H1 (cell line): Measurements from ENCODE around the gene INPP5K. TPM values are rescaled to one million over a fixed set of nuclear protein-coding genes. Genes with fewer than 3 reads are reported as not detected.

Experiments
- CTCF ChIA-PET: fragments of 300-600 bp; sonication (Branson Sonifier 250); formaldehyde crosslinking; loops from one replicate; lab custom pipeline; 2021; ENCODE audit not compliant: partially characterized antibody; lab: Charles Lee
- POLR2A ChIA-PET: fragments of 300-600 bp; sonication (Branson Sonifier 250); formaldehyde crosslinking; loops from one replicate; lab custom pipeline; 2021; ENCODE audit warnings: inconsistent platforms; ENCODE audit not compliant: partially characterized antibody; lab: Charles Lee
- DNase-seq, 2 experiments: peaks; one replicate each; pipeline versions ENCODE4 v3.0.0 to v3.0.0-alpha.2; 2010 to 2022; ENCODE audit warnings: low spot score in 2 of 2, low read depth in 1 of 2, mixed read lengths in 1 of 2
- FAIRE-seq: peaks from 2 replicates; lab custom pipeline; 2011; peaks lifted over from hg19 to GRCh38; lab: Jason Lieb, UNC
- H2AFZ ChIP-seq: 2 replicates; pipeline ENCODE4 v1.8.1; 2012; ENCODE audit warnings: low read length, inconsistent platforms
- H2AK5ac ChIP-seq: 2 replicates; pipeline ENCODE4 v1.6.1; 2013; ENCODE audit warnings: low read depth, low read length
- H2BK120ac ChIP-seq: replicated peaks from 2 replicates; pipeline ENCODE3; 2013; ENCODE audit warnings: low read depth, low read length, inconsistent platforms
- H2BK12ac ChIP-seq: 2 replicates; pipeline ENCODE4 v1.6.1; 2013; ENCODE audit warnings: low read depth, low read length
- H2BK15ac ChIP-seq: 2 replicates; pipeline ENCODE4 v1.6.1; 2013; ENCODE audit warnings: low read length
- H2BK20ac ChIP-seq: 2 replicates; pipeline ENCODE4 v1.6.1; 2013; ENCODE audit warnings: low read length
- H2BK5ac ChIP-seq: 2 replicates; pipeline ENCODE4 v1.6.1; 2013; ENCODE audit warnings: low read depth, low read length
- H3K14ac ChIP-seq: 2 replicates; pipeline ENCODE4 v1.6.1; 2013; ENCODE audit warnings: inconsistent platforms; ENCODE audit not compliant: insufficient read length
- H3K18ac ChIP-seq: 2 replicates; pipeline ENCODE4 v1.6.1; 2013; ENCODE audit warnings: low read length; ENCODE audit errors: extremely low read depth
- H3K23ac ChIP-seq: 2 replicates; pipeline ENCODE4 v1.6.1; 2013; ENCODE audit warnings: inconsistent platforms; ENCODE audit not compliant: insufficient read length
- H3K23me2 ChIP-seq: 2 replicates; pipeline ENCODE4 v1.6.1; 2013; ENCODE audit warnings: low read depth, low read length
- H3K27ac ChIP-seq: 2 replicates; pipeline ENCODE4 v1.6.1; 2011; ENCODE audit warnings: low read depth, low read length, inconsistent platforms
- H3K27me3 ChIP-seq, 4 experiments: replicated peaks in 1 of 4; 1 replicate in 1 of 4; 2 replicates in 3 of 4; pipeline versions ENCODE4 v1.6.1 to v1.8.1; 2011 to 2013; ENCODE audit warnings: low read length in 3 of 4, mild to moderate bottlenecking in 3 of 4, inconsistent platforms in 2 of 4, mixed read lengths in 2 of 4, moderate library complexity in 1 of 4; ENCODE audit not compliant: control insufficient read depth in 3 of 4, insufficient read depth in 3 of 4; ENCODE audit errors: extremely low read depth in 1 of 4
- H3K36me3 ChIP-seq, 4 experiments: 2 replicates each; pipeline versions ENCODE4 v1.6.1 to v1.8.1; 2011 to 2013; ENCODE audit warnings: mild to moderate bottlenecking in 4 of 4, low read length in 3 of 4, moderate library complexity in 2 of 4, control low read depth in 1 of 4, inconsistent platforms in 1 of 4; ENCODE audit not compliant: insufficient read depth in 4 of 4, control insufficient read depth in 2 of 4
- H3K4ac ChIP-seq: replicated peaks from 2 replicates; pipeline ENCODE3; 2013; ENCODE audit warnings: low read length, low read depth, mixed read lengths, inconsistent platforms; ENCODE audit not compliant: insufficient read length
- H3K4me1 ChIP-seq, 4 experiments: replicated peaks in 1 of 4; 1 replicate in 1 of 4; 2 replicates in 3 of 4; pipeline versions ENCODE4 v1.6.1 to v1.8.1; 2011 to 2013; ENCODE audit warnings: low read length in 3 of 4, inconsistent platforms in 2 of 4, mixed read lengths in 1 of 4; ENCODE audit not compliant: insufficient read depth in 4 of 4, control insufficient read depth in 3 of 4
- H3K4me2 ChIP-seq, 2 experiments: 2 replicates each; pipeline versions ENCODE4 v1.6.1 to v1.8.1; 2011 to 2013; ENCODE audit warnings: low read depth in 2 of 2, low read length in 2 of 2, control low read depth in 1 of 2, inconsistent platforms in 1 of 2, mild to moderate bottlenecking in 1 of 2; ENCODE audit not compliant: insufficient read depth in 1 of 2
- H3K4me3 ChIP-seq, 4 experiments: fragments of 200-600, 300-600 bp in 1 of 4; sonication (generic), shearing (Covaris generic), sonication (Bioruptor Twin) in 1 of 4; 2 replicates each; pipeline versions ENCODE4 v1.5.1 to v1.8.1; 2011 to 2016; ENCODE audit warnings: low read length in 4 of 4, low read depth in 3 of 4, control low read depth in 2 of 4, inconsistent platforms in 2 of 4, mild to moderate bottlenecking in 2 of 4, mixed read lengths in 1 of 4, moderate library complexity in 1 of 4; ENCODE audit not compliant: insufficient read depth in 2 of 4; ENCODE audit errors: extremely low read depth in 1 of 4
- H3K56ac ChIP-seq: replicated peaks from 2 replicates; pipeline ENCODE3; 2013; ENCODE audit warnings: low read depth, mild to moderate bottlenecking, mixed read lengths, low read length, inconsistent platforms; ENCODE audit not compliant: insufficient read length
- H3K79me1 ChIP-seq: 2 replicates; pipeline ENCODE4 v1.6.1; 2013; ENCODE audit warnings: low read depth, low read length, control low read depth
- H3K79me2 ChIP-seq, 2 experiments: 2 replicates each; pipeline versions ENCODE4 v1.6.1 to v1.8.1; 2012 to 2013; ENCODE audit warnings: low read length in 2 of 2, mild to moderate bottlenecking in 2 of 2, inconsistent platforms in 1 of 2; ENCODE audit not compliant: insufficient read depth in 2 of 2, control insufficient read depth in 1 of 2
- H3K9ac ChIP-seq, 4 experiments: replicated peaks in 1 of 4; 1 replicate in 1 of 4; 2 replicates in 3 of 4; pipeline versions ENCODE4 v1.6.1 to v1.8.1; 2011 to 2013; ENCODE audit warnings: low read depth in 3 of 4, low read length in 3 of 4, control low read depth in 2 of 4, mild to moderate bottlenecking in 2 of 4, moderate library complexity in 2 of 4, inconsistent platforms in 1 of 4; ENCODE audit errors: extremely low read depth in 1 of 4
- H3K9me3 ChIP-seq, 2 experiments: 2 replicates each; pipeline versions ENCODE4 v1.6.1 to v1.8.1; 2012 to 2013; ENCODE audit warnings: mild to moderate bottlenecking in 2 of 2, moderate library complexity in 2 of 2, control low read depth in 1 of 2, inconsistent platforms in 1 of 2, low read depth in 1 of 2, low read length in 1 of 2, mixed read lengths in 1 of 2; ENCODE audit not compliant: insufficient read depth in 2 of 2
- H4K20me1 ChIP-seq, 2 experiments: replicated peaks in 1 of 2; 2 replicates each; pipeline versions ENCODE3 to v1.8.1; 2011 to 2013; ENCODE audit warnings: inconsistent platforms in 2 of 2, low read length in 2 of 2, mild to moderate bottlenecking in 1 of 2; ENCODE audit not compliant: insufficient read depth in 2 of 2, control insufficient read depth in 1 of 2
- H4K5ac ChIP-seq: 2 replicates; pipeline ENCODE4 v1.6.1; 2013; ENCODE audit warnings: low read length, low read depth, mixed read lengths, inconsistent platforms; ENCODE audit not compliant: insufficient read length
- H4K8ac ChIP-seq: 2 replicates; pipeline ENCODE4 v1.8.0; 2013; ENCODE audit warnings: mild to moderate bottlenecking, moderate library complexity, low read length, inconsistent platforms; ENCODE audit not compliant: insufficient read depth; ENCODE audit errors: extremely low read depth
- H4K91ac ChIP-seq: replicated peaks from 2 replicates; pipeline ENCODE3; 2013; ENCODE audit warnings: low read length, mixed read lengths, inconsistent platforms; ENCODE audit not compliant: insufficient read length
- FOSL1 ChIP-seq: IDR thresholded peaks from 2 replicates; pipeline ENCODE4 v1.6.1; 2011; ENCODE audit warnings: mild to moderate bottlenecking, low read depth, low read length, moderate library complexity; ENCODE audit not compliant: insufficient read depth
- JUND ChIP-seq: IDR thresholded peaks from 2 replicates; pipeline ENCODE4 v1.6.1; 2011; ENCODE audit warnings: mild to moderate bottlenecking, improper control_type of control experiment, low read length
- WGBS, 2 experiments: shearing (Covaris generic) in 1 of 2; methylation state at CpG; one replicate each; pipeline versions ENCODE4 v1.1.6 to v1.1.7; 2013 to 2015; ENCODE audit warnings: low lambda C conversion rate in 2 of 2, mixed read lengths in 2 of 2, inconsistent platforms in 1 of 2, low coverage in 1 of 2, missing lambda C conversion rate in 1 of 2; ENCODE audit not compliant: insufficient replicate concordance in 2 of 2, insufficient coverage in 1 of 2, insufficient read length in 1 of 2; ENCODE audit errors: extremely low coverage in 1 of 2, missing lambda C conversion rate in 1 of 2; 5-methylcytosine and 5-hydroxymethylcytosine counted together
- polyA plus RNA-seq, 7 experiments: library from polyadenylated mRNA; depleted of rRNA in 3 of 7; stranded (reverse) in 5 of 7; unstranded in 2 of 7; fragments of >200 nt in 5 of 7; fragments of 200-250 nt in 2 of 7; gene quantifications; 1 replicate in 5 of 7; 2 replicates in 1 of 7; 4 replicates in 1 of 7; pipeline versions ENCODE4 v1.2.1 to v1.2.3, GENCODE V29; 2011 to 2013; ENCODE audit warnings: missing spikeins in 2 of 7, mixed read lengths in 2 of 7
- total RNA-seq: library from RNA; stranded (reverse); fragmentation: NEBNext Ultra II Directional; extraction: Animal tissue kit (Norgen Biotek cat#: 25700); gene quantifications from 2 replicates; pipeline ENCODE4 v1.2.1, GENCODE V29; 2021

Gene INPP5K
- total and polyA plus RNA-seq, 2 of the 8 experiments (the other 6 are each of a cell fraction or from before 2014, with no cell fraction given): 21.0 to 24.1 TPM

DNA sequence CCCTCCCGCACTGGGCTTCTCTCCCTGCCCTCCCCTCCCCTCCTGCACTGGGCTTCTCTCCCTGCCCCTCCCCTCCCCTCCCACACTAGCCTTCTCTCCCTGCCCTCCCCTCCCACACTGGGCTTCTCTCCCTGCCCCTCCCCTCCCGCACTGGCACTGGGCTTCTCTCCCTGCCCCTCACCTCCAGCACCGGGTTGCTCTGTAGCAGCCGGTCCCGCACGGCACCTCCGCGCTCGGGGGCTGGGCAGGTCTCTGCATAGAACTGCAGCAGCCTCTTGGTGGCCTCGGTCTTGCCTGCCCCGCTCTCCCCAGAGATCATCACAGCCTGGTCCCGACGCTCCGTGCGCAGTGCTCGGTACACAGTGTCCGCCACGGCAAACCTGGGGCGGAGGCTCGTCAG lies 33.7 kb downstream of the INPP5K start:
- H3K27ac ChIP-seq: no peak overlapping the region
- no peak overlapping the region for H4K91ac ChIP-seq
- no peak overlapping the region for H3K4ac ChIP-seq
- H2BK12ac ChIP-seq: no peak overlapping the region
- DNase-seq (no peak), FAIRE-seq (no peak)
- no peak overlapping the region for H3K23ac ChIP-seq
- H3K14ac ChIP-seq: no peak overlapping the region
- no peak overlapping the region for H3K4me2 ChIP-seq
- no peak overlapping the region for H3K4me3 ChIP-seq
- peaks cover 7% of the 10 kb centered on the region; the same call in 1 of the 2 replicates for H3K23me2 ChIP-seq
- no peaks in the 10 kb centered on the region for H3K9me3 ChIP-seq
- H2BK120ac ChIP-seq: no peak overlapping the region
- H2BK15ac ChIP-seq: no peak overlapping the region
- H2BK20ac ChIP-seq: no peak overlapping the region
- WGBS, 2 experiments: 95% methylated on average over 11 of the region's 20 CpGs; no CpG with 5 or more reads in 1 of the 2 experiments
- peaks cover 6 to 36% (median 27%) of the 10 kb centered on the region in 4 experiments; a peak in 6 of 8 replicates for H3K36me3 ChIP-seq
- H3K79me1 ChIP-seq: no peaks in the 10 kb centered on the region
- no peak overlapping the region for H2BK5ac ChIP-seq
- H3K18ac ChIP-seq: no peak overlapping the region
- ChIA-PET POLR2A (interaction anchor here (1.0 kb wide), 2 partner anchors 10 to 25 kb away, joined by 3 read pairs; partner anchors contain the start of gene MYO1C), CTCF (interaction anchor here (0.7 to 1.7 kb wide), 3 partner anchors 22 to 51 kb away, joined by 3 read pairs; no protein-coding TSS in a partner anchor)
- H3K56ac ChIP-seq: no peak overlapping the region
- H2AFZ ChIP-seq: no peak overlapping the region
- peaks cover 0 to 18% (median 7%) of the 10 kb centered on the region in 4 experiments; a peak in 6 of 7 replicates for H3K4me1 ChIP-seq
- H2AK5ac ChIP-seq: no peak overlapping the region
- H3K79me2 ChIP-seq: no peaks in the 10 kb centered on the region
- H3K9ac ChIP-seq: no peak overlapping the region
- H4K8ac ChIP-seq: no peak overlapping the region
- H4K5ac ChIP-seq: no peak overlapping the region
- H3K27me3 ChIP-seq: peaks cover 0 to 6% (median 0%) of the 10 kb centered on the region in 4 experiments; a peak in 2 of 7 replicates
- peaks cover 0 to 8% of the 10 kb centered on the region in 2 experiments for H4K20me1 ChIP-seq
- TF ChIP-seq JUND (no peak), FOSL1 (no peak)
